Mucosa of descending colon (tissue), 3 donors: ENCODE measurements around the gene HTT. TPM values are rescaled to one million over a fixed set of nuclear protein-coding genes. Genes with fewer than 3 reads are reported as not detected.

Source experiments
- ATAC-seq: fragments of 200-7000 bp; cut with Tn5 transposase; one replicate; pipeline ENCODE4 v1.9.1; 2020; ENCODE audit warnings: mild to moderate bottlenecking, moderate library complexity
- DNase-seq, 3 donors: peaks; one replicate each; pipeline ENCODE4 v3.0.0-alpha.2; 2020
- H3K36me3 ChIP-seq: fragments of 200-600 bp; one replicate; pipeline ENCODE4 v1.8.0; 2021; ENCODE audit warnings: low read depth, mild to moderate bottlenecking
- H3K4me1 ChIP-seq: fragments of 200-600 bp; one replicate; pipeline ENCODE4 v1.8.0; 2021; ENCODE audit warnings: low read depth, mild to moderate bottlenecking
- H3K4me3 ChIP-seq: fragments of 200-600 bp; one replicate; pipeline ENCODE4 v1.8.0; 2021; ENCODE audit warnings: mild to moderate bottlenecking
- H3K9me3 ChIP-seq: fragments of 200-600 bp; one replicate; pipeline ENCODE4 v1.8.0; 2021; ENCODE audit warnings: mild to moderate bottlenecking
- CTCF ChIP-seq: fragments of 200-600 bp; IDR thresholded peaks from one replicate; pipeline ENCODE4 v1.8.0; 2022; ENCODE audit warnings: antibody characterized with exemption, mild to moderate bottlenecking
- intact Hi-C, 2 donors: fragments of 100-400 bp; cut with DNase I in 1 of 2; cut with micrococcal nuclease in 1 of 2; formaldehyde crosslinking; loops; one replicate each; pipeline versions ENCODE4 v1.11.0 to v1.11.1; 2022; cut with DNase I, micrococcal nuclease
- total RNA-seq, 3 donors: library from RNA; stranded (reverse); fragmentation: NEBNext Ultra II Directional in 2 of 3; extraction: Animal tissue kit (Norgen Biotek cat#: 25700) in 2 of 3; gene quantifications; one replicate each; pipeline versions ENCODE4 v1.2.1 to v1.2.4, GENCODE V29; 2021 to 2023
- donor health status: DM: no; HTN: no; CAD: no; lungs with moderate emphysema.
- donor health status: DM: no; HTN: no; CAD: no.
- donor health status: DM: no; HTN: yes; CAD: no.

The HTT gene
- total RNA-seq, 3 donors from 2014 or later = 51.3 to 71.8 (median 67.5) TPM

DNA sequence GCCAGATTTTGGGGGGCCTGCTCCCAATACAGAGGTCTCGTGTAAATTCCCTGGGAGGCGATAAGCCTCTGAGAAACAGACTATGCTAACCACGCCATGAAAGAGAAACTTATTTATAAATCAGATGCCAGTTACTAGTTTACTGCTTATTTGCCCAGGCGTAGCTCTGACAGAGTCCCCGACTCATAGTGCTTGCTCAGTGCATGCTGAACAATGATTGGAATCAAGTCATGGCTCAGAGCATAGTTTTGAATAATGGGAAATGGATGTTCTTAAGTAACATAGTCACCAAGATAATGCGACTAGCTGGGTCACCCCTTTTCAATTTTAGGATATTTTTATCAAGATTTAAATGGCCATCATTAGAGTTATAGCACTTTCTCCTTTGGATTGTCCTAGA, 39.9 kb downstream of the HTT start:
- H3K36me3 ChIP-seq = no peaks in the 10 kb centered on the region
- intact Hi-C loops = no loop called here

GRCh38 chr4:3115637-3116270, 41.3 kb downstream of the HTT start:
- intact Hi-C loops = no loop called here
- no peaks in the 10 kb centered on the region for H3K9me3 ChIP-seq
- no peak overlapping the region for H3K4me3 ChIP-seq
- TF ChIP-seq CTCF = no peak
- ATAC-seq (no peak), DNase-seq (no peak)
- H3K36me3 ChIP-seq = no peaks in the 10 kb centered on the region
- no peaks in the 10 kb centered on the region for H3K4me1 ChIP-seq

More for the DNA sequence above, 39.9 kb downstream of the HTT start:
- ATAC-seq (no peak), DNase-seq (no peak)
- TF ChIP-seq CTCF = no peak
- H3K4me3 ChIP-seq = no peak overlapping the region
- H3K9me3 ChIP-seq = no peaks in the 10 kb centered on the region
- no peaks in the 10 kb centered on the region for H3K4me1 ChIP-seq

GRCh38 chr4:3116955-3117354, 42.5 kb downstream of the HTT start:
- intact Hi-C loops = no loop called here
- TF ChIP-seq CTCF = no peak

GRCh38 chr4:3118312-3118711, 43.8 kb downstream of the HTT start:
- no peak for ATAC-seq
- H3K9me3 ChIP-seq = no peaks in the 10 kb centered on the region
- intact Hi-C loops = no loop called here
- peaks cover 3% of the 10 kb centered on the region for H3K4me1 ChIP-seq
- no peak overlapping the region for H3K4me3 ChIP-seq
- H3K36me3 ChIP-seq = peaks cover 7% of the 10 kb centered on the region
- DNase-seq = no peak
- TF ChIP-seq CTCF = no peak

More at GRCh38 chr4:3116955-3117354, 42.5 kb downstream of the HTT start:
- H3K4me3 ChIP-seq = no peak overlapping the region
- H3K4me1 ChIP-seq = peaks cover 2% of the 10 kb centered on the region
- ATAC-seq (no peak), DNase-seq (no peak)
- no peaks in the 10 kb centered on the region for H3K9me3 ChIP-seq
- H3K36me3 ChIP-seq = peaks cover 5% of the 10 kb centered on the region

- Histone ChIP-seq H3K4me3 (no peak overlapping the region), H3K36me3 (peaks cover 7% of the 10 kb centered on the region), H3K4me1 (peaks cover 3% of the 10 kb centered on the region), H3K9me3 (no peaks in the 10 kb centered on the region)
- intact Hi-C loops = no loop called here
- no peak for DNase-seq
- ATAC-seq = no peak
- TF ChIP-seq CTCF = no peak
These were observed 45.0 kb downstream of the HTT start for GRCh38 chr4:3119464-3119863.

DNA sequence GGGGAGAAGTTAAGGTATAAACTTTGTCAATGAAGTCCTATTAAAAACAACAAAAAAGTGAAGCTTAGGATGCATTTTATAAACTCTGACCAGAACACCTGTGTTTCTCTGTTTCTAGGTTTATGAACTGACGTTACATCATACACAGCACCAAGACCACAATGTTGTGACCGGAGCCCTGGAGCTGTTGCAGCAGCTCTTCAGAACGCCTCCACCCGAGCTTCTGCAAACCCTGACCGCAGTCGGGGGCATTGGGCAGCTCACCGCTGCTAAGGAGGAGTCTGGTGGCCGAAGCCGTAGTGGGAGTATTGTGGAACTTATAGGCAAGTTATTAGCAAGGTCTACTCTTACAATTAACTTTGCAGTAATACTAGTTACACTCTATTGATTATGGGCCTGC, 46.6 kb downstream of the HTT start:
- peaks cover 3% of the 10 kb centered on the region for H3K4me1 ChIP-seq
- no peaks in the 10 kb centered on the region for H3K9me3 ChIP-seq
- no peak overlapping the region for H3K4me3 ChIP-seq
- intact Hi-C loops = no loop called here
- DNase-seq (no peak), ATAC-seq (no peak)
- H3K36me3 ChIP-seq = peaks cover 7% of the 10 kb centered on the region
- no peak for TF ChIP-seq CTCF
